H9 (cell line): ENCODE measurements around the gene PIAS1. TPM values are rescaled to one million over a fixed set of nuclear protein-coding genes. Genes with fewer than 3 reads are reported as not detected.
"Not testable (repeated sequence)": the region's sequence is repeated elsewhere in the genome, so short reads cannot be mapped to it uniquely, and the experiment has no call there.

Source experiments
- DNase-seq: peaks from one replicate; pipeline ENCODE4 v3.0.0-alpha.2; 2017
- H2AFZ ChIP-seq: one replicate; pipeline ENCODE4 v1.6.1; 2013; ENCODE audit warnings: mild to moderate bottlenecking, low read length, control low read depth, moderate library complexity
- H2AK5ac ChIP-seq: 2 replicates; pipeline ENCODE4 v1.6.1; 2013; ENCODE audit warnings: low read length, control low read depth, mixed read lengths; ENCODE audit not compliant: insufficient read length
- H2BK120ac ChIP-seq: one replicate; pipeline ENCODE4 v1.6.1; 2013; ENCODE audit warnings: low read depth, mild to moderate bottlenecking, low read length, control low read depth, inconsistent platforms; ENCODE audit not compliant: poor library complexity, severe bottlenecking
- H2BK12ac ChIP-seq: 2 replicates; pipeline ENCODE4 v1.6.1; 2013; ENCODE audit warnings: low read length, control low read depth, mixed read lengths, low read depth; ENCODE audit not compliant: insufficient read length
- H2BK15ac ChIP-seq: 2 replicates; pipeline ENCODE4 v1.6.1; 2013; ENCODE audit warnings: low read depth, low read length, control low read depth
- H2BK20ac ChIP-seq: one replicate; pipeline ENCODE4 v1.6.1; 2013; ENCODE audit warnings: low read depth, mild to moderate bottlenecking, low read length, control low read depth, inconsistent platforms; ENCODE audit not compliant: poor library complexity, severe bottlenecking
- H2BK5ac ChIP-seq: 2 replicates; pipeline ENCODE4 v1.6.1; 2013; ENCODE audit warnings: low read length, control low read depth, mixed read lengths; ENCODE audit not compliant: insufficient read length
- H3K14ac ChIP-seq: 2 replicates; pipeline ENCODE4 v1.6.1; 2013; ENCODE audit warnings: low read length, control low read depth; ENCODE audit not compliant: insufficient read depth
- H3K18ac ChIP-seq: 2 replicates; pipeline ENCODE4 v1.6.1; 2013; ENCODE audit warnings: low read depth, mild to moderate bottlenecking, mixed read lengths, low read length, control low read depth; ENCODE audit not compliant: insufficient read length
- H3K23ac ChIP-seq: 2 replicates; pipeline ENCODE4 v1.6.1; 2013; ENCODE audit warnings: low read length, control low read depth, mixed read lengths, low read depth; ENCODE audit not compliant: insufficient read length
- H3K23me2 ChIP-seq: 2 replicates; pipeline ENCODE4 v1.6.1; 2013; ENCODE audit warnings: low read depth, mild to moderate bottlenecking, mixed read lengths, low read length, control low read depth; ENCODE audit not compliant: insufficient read length, poor library complexity, severe bottlenecking
- H3K27ac ChIP-seq: 2 replicates; pipeline ENCODE4 v1.5.1; 2013; ENCODE audit warnings: low read length, control low read depth, mixed read lengths, low read depth; ENCODE audit not compliant: insufficient read length
- H3K27me3 ChIP-seq: 2 replicates; pipeline ENCODE4 v1.6.1; 2013; ENCODE audit warnings: low read length, control low read depth, inconsistent platforms; ENCODE audit not compliant: insufficient read depth
- H3K4ac ChIP-seq: 2 replicates; pipeline ENCODE4 v1.6.1; 2013; ENCODE audit warnings: low read depth, mild to moderate bottlenecking, control low read depth, inconsistent platforms, low read length, moderate library complexity
- H3K4me1 ChIP-seq: 2 replicates; pipeline ENCODE4 v1.6.1; 2013; ENCODE audit warnings: low read length, control low read depth, inconsistent platforms; ENCODE audit not compliant: insufficient read depth
- H3K4me2 ChIP-seq: 2 replicates; pipeline ENCODE4 v1.6.1; 2013; ENCODE audit warnings: low read length, control low read depth, mixed read lengths; ENCODE audit not compliant: insufficient read length, insufficient read depth
- H3K56ac ChIP-seq: 2 replicates; pipeline ENCODE4 v1.6.1; 2013; ENCODE audit warnings: low read depth, mild to moderate bottlenecking, mixed read lengths, low read length, control low read depth; ENCODE audit not compliant: insufficient read length
- H3K79me1 ChIP-seq: 2 replicates; pipeline ENCODE4 v1.6.1; 2013; ENCODE audit warnings: low read depth, mild to moderate bottlenecking, moderate library complexity, low read length, control low read depth, inconsistent platforms; ENCODE audit not compliant: insufficient read depth, poor library complexity, severe bottlenecking
- H3K79me2 ChIP-seq: 2 replicates; pipeline ENCODE4 v1.6.1; 2013; ENCODE audit warnings: low read length, control low read depth, inconsistent platforms; ENCODE audit not compliant: insufficient read depth
- H3K9ac ChIP-seq: 2 replicates; pipeline ENCODE4 v1.6.1; 2013; ENCODE audit warnings: low read length, control low read depth, mixed read lengths; ENCODE audit not compliant: insufficient read length; ENCODE audit errors: extremely low read depth
- H3K9me3 ChIP-seq: one replicate; pipeline ENCODE4 v1.6.1; 2013; ENCODE audit warnings: low read depth, low read length, inconsistent platforms; ENCODE audit not compliant: control insufficient read depth
- H3T11ph ChIP-seq: one replicate; pipeline ENCODE4 v1.6.1; 2013; ENCODE audit warnings: mild to moderate bottlenecking, low read length, control low read depth, inconsistent platforms
- H4K20me1 ChIP-seq: one replicate; pipeline ENCODE4 v1.6.1; 2013; ENCODE audit not compliant: control insufficient read depth, insufficient read length, insufficient read depth
- H4K5ac ChIP-seq: 2 replicates; pipeline ENCODE4 v1.6.1; 2013; ENCODE audit warnings: low read depth, mild to moderate bottlenecking, mixed read lengths, low read length, control low read depth; ENCODE audit not compliant: insufficient read length
- H4K8ac ChIP-seq: replicated peaks from 2 replicates; pipeline ENCODE4 v1.6.1; 2013; ENCODE audit warnings: low read length, control low read depth, mixed read lengths, low read depth; ENCODE audit not compliant: insufficient read length
- H4K91ac ChIP-seq: 2 replicates; pipeline ENCODE4 v1.6.1; 2013; ENCODE audit warnings: low read depth, mild to moderate bottlenecking, moderate library complexity, mixed read lengths, low read length, control low read depth; ENCODE audit not compliant: insufficient read length
- H3K27ac Mint-ChIP-seq, 3 experiments: 2 replicates in 2 of 3; 3 replicates in 1 of 3; pipeline ENCODE4 v1.8.0; 2020 to 2021; ENCODE audit warnings: mixed read lengths in 3 of 3, mild to moderate bottlenecking in 1 of 3, moderate library complexity in 1 of 3
- H3K27me3 Mint-ChIP-seq: 2 replicates; pipeline ENCODE4 v1.8.0; 2021; ENCODE audit warnings: low read depth, mild to moderate bottlenecking, moderate library complexity, mixed read lengths
- H3K36me3 Mint-ChIP-seq, 3 experiments: 2 replicates in 2 of 3; 3 replicates in 1 of 3; pipeline ENCODE4 v1.8.0; 2020 to 2021; ENCODE audit warnings: low read depth in 3 of 3, mixed read lengths in 3 of 3; ENCODE audit not compliant: insufficient read depth in 1 of 3
- H3K4me1 Mint-ChIP-seq, 2 experiments: 2 replicates each; pipeline ENCODE4 v1.8.0; 2020; ENCODE audit warnings: mixed read lengths in 2 of 2
- H3K4me3 Mint-ChIP-seq, 2 experiments: 2 replicates in 1 of 2; 3 replicates in 1 of 2; pipeline ENCODE4 v1.8.0; 2020 to 2021; ENCODE audit warnings: mild to moderate bottlenecking in 2 of 2, mixed read lengths in 2 of 2, moderate library complexity in 1 of 2
- H3K9me3 Mint-ChIP-seq, 2 experiments: 2 replicates in 1 of 2; 3 replicates in 1 of 2; pipeline ENCODE4 v1.8.0; 2020; ENCODE audit warnings: mild to moderate bottlenecking in 2 of 2, mixed read lengths in 2 of 2, moderate library complexity in 1 of 2
- CTCF ChIP-seq: fragments of 200-600 bp; sonication (generic); conservative IDR thresholded peaks from 3 replicates; pipeline ENCODE4 v1.8.0; 2021; ENCODE audit warnings: antibody characterized with exemption, mild to moderate bottlenecking
- WGBS: extraction: QIAGEN DNeasy Blood & Tissue Kit; methylation state at CpG from one replicate; pipeline ENCODE4 v1.1.7; 2013; ENCODE audit warnings: missing lambda C conversion rate, low lambda C conversion rate, mixed read lengths; ENCODE audit not compliant: insufficient read length; ENCODE audit errors: extremely low coverage; 5-methylcytosine and 5-hydroxymethylcytosine counted together
- total RNA-seq: library from RNA; stranded (reverse); gene quantifications from 2 replicates; pipeline ENCODE4 v1.2.1, GENCODE V29; 2021

The PIAS1 gene
- total RNA-seq, 1 experiment from 2014 or later: 31.1 TPM

DNA sequence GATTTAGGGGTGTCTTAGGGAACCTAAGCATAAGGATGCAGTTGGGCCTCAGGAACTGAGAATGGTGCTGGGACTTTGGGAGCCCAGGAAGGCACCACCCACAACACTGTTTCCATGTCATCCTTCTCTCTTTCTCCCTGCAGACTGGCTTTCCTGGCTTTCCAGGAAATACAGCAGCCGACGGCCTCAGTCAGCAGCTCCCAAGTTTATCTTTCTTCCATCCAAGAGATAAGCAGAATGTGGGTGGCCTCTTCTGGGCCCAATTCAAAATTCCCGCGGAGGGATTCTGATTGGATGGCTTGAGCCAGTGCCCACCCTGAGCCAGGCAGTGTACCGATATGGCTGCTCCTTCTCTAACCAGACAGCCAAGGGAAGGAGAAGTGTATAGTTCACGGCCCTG, 179.9 kb downstream of the PIAS1 start:
- Histone ChIP-seq H2AFZ (no peak overlapping the region), H3K4ac (no peak overlapping the region), H3K4me1 (no peaks in the 10 kb centered on the region; the same call in 1 of the 2 replicates), H3K9ac (no peak overlapping the region), H2BK15ac (no peak overlapping the region), H3K27ac (no peak overlapping the region), H3K18ac (no peak overlapping the region), H3K23me2 (peaks cover 7% of the 10 kb centered on the region), H4K91ac (no peak overlapping the region), H2BK20ac (no peak overlapping the region), H3T11ph (no peak overlapping the region), H2AK5ac (no peak overlapping the region), H3K9me3 (no peaks in the 10 kb centered on the region), H2BK12ac (no peak overlapping the region), H3K4me2 (no peak overlapping the region), H2BK120ac (no peak overlapping the region), H4K20me1 (no peaks in the 10 kb centered on the region), H3K23ac (no peak overlapping the region), H4K8ac (no peak overlapping the region), H3K27me3 (no peaks in the 10 kb centered on the region), H3K79me2 (no peaks in the 10 kb centered on the region; the same call in 1 of the 2 replicates), H4K5ac (no peak overlapping the region), H3K14ac (no peak overlapping the region), H2BK5ac (no peak overlapping the region), H3K79me1 (no peaks in the 10 kb centered on the region), H3K56ac (no peak overlapping the region)
- Mint-ChIP-seq H3K4me1 (peaks cover 19 to 28% of the 10 kb centered on the region in 2 experiments), H3K4me3 (no peak overlapping the region), H3K36me3 (no peaks in the 10 kb centered on the region; a peak in 1 of 7 replicates), H3K9me3 (no peaks in the 10 kb centered on the region), H3K27me3 (peaks cover 19% of the 10 kb centered on the region), H3K27ac (no peak overlapping the region; a peak in 1 of 7 replicates)
- no peak for DNase-seq
- no CpG with 5 or more reads among the region's 6 CpGs for WGBS
- no peak for TF ChIP-seq CTCF

DNA sequence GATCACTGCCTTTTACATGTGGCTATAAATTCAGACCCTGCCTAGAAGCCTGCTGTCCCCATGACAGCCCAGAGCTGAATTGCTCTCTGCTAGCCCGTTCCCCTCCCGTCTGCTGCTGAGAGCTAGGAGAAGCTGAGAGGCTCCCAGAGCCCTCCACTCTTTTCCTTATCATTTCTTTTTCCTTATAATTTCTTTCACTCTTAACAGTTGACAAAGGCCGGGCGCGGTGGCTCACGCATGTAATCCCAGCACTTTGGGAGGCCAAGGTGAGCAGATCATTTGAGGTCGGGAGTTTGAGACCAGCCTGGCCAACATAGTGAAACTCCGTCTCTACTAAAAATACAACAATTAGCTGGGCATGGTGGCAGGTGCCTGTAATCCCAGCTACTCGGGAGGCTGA, 180.4 kb downstream of the PIAS1 start:
- H3K23me2 ChIP-seq, H3K4me1 ChIP-seq, H3K79me2 ChIP-seq, H4K20me1 ChIP-seq, H3K14ac ChIP-seq, H3K27me3 ChIP-seq, H3K36me3 Mint-ChIP-seq, H2BK12ac ChIP-seq, H3T11ph ChIP-seq, DNase-seq, H2BK15ac ChIP-seq, H2BK120ac ChIP-seq, H2AFZ ChIP-seq, H3K4me3 Mint-ChIP-seq, H3K18ac ChIP-seq, H3K23ac ChIP-seq, H2BK5ac ChIP-seq, H3K4me2 ChIP-seq, H4K8ac ChIP-seq, H3K79me1 ChIP-seq, H3K27ac Mint-ChIP-seq, H3K9me3 ChIP-seq, H4K91ac ChIP-seq, H3K9ac ChIP-seq, H3K27ac ChIP-seq, H2AK5ac ChIP-seq, H3K4ac ChIP-seq, H3K56ac ChIP-seq, H3K9me3 Mint-ChIP-seq, H4K5ac ChIP-seq, H2BK20ac ChIP-seq: not testable (repeated sequence)
- Mint-ChIP-seq H3K4me1 (peaks cover 19 to 28% of the 10 kb centered on the region in 2 experiments), H3K27me3 (peaks cover 19% of the 10 kb centered on the region)
- WGBS: no CpG with 5 or more reads among the region's 9 CpGs
